PC-9 (cell line): ENCODE measurements around the gene DACH2. TPM values are rescaled to one million over a fixed set of nuclear protein-coding genes. Genes with fewer than 3 reads are reported as not detected.

Source experiments
- BruUV-seq: library from RNA; stranded (reverse); fragments of 400-500 nt; replicated peaks from 2 replicates; lab custom pipeline; 2021; lab: Mats Ljungman, UMichigan
- CTCF ChIA-PET: fragments of 300-600 bp; sonication (Branson Sonifier 250); formaldehyde crosslinking; loops from one replicate; lab custom pipeline; 2022; ENCODE audit warnings: antibody characterized with exemption; lab: Charles Lee
- POLR2A ChIA-PET: fragments of 300-600 bp; sonication (Branson Sonifier 250); formaldehyde crosslinking; loops from one replicate; lab custom pipeline; 2022; ENCODE audit warnings: antibody characterized with exemption; ENCODE audit not compliant: unreplicated experiment; lab: Charles Lee
- DNase-seq, 2 experiments: peaks; one replicate each; pipeline versions ENCODE4 v3.0.0 to v3.0.0-alpha.2; 2015 to 2022; ENCODE audit warnings: mixed read lengths in 1 of 2
- H2AFZ ChIP-seq: fragments of 200-600 bp; sonication (generic); 2 replicates; pipeline ENCODE4 v1.8.1; 2017; ENCODE audit warnings: antibody characterized with exemption
- H3F3A ChIP-seq: fragments of 200-600 bp; sonication (generic); 2 replicates; pipeline ENCODE4 v1.8.1; 2017; ENCODE audit warnings: antibody characterized with exemption, mild to moderate bottlenecking, low read depth; ENCODE audit not compliant: insufficient read depth
- H3K27ac ChIP-seq: fragments of 200-600 bp; sonication (generic); 2 replicates; pipeline ENCODE4 v1.6.1; 2016; ENCODE audit warnings: mixed run types
- H3K27me3 ChIP-seq: fragments of 200-600 bp; sonication (generic); 2 replicates; pipeline ENCODE4 v1.6.1; 2016; ENCODE audit warnings: low read depth, mixed run types; ENCODE audit not compliant: insufficient read depth
- H3K36me3 ChIP-seq: fragments of 200-600 bp; sonication (generic); 2 replicates; pipeline ENCODE4 v1.6.1; 2016; ENCODE audit warnings: low read depth, mixed run types
- H3K4me1 ChIP-seq: fragments of 200-600 bp; sonication (generic); replicated peaks from 2 replicates; pipeline ENCODE4 v1.6.1; 2016; ENCODE audit warnings: mixed run types; ENCODE audit not compliant: insufficient read depth
- H3K4me2 ChIP-seq: fragments of 200-600 bp; sonication (generic); 2 replicates; pipeline ENCODE4 v1.6.1; 2017; ENCODE audit warnings: mixed run types
- H3K4me3 ChIP-seq: fragments of 200-600 bp; sonication (generic); 2 replicates; pipeline ENCODE4 v1.6.1; 2016; ENCODE audit warnings: mixed run types
- H3K79me2 ChIP-seq: fragments of 200-600 bp; sonication (generic); 2 replicates; pipeline ENCODE4 v1.6.1; 2017; ENCODE audit warnings: low read depth, mixed run types
- H3K9me2 ChIP-seq: fragments of 200-600 bp; sonication (generic); 2 replicates; pipeline ENCODE4 v1.8.1; 2017; ENCODE audit warnings: mild to moderate bottlenecking; ENCODE audit not compliant: insufficient read depth
- H3K9me3 ChIP-seq: fragments of 200-600 bp; sonication (generic); 2 replicates; pipeline ENCODE4 v1.8.1; 2016; ENCODE audit warnings: low read depth; ENCODE audit not compliant: insufficient read depth
- H4K20me1 ChIP-seq: fragments of 200-600 bp; sonication (generic); 2 replicates; pipeline ENCODE4 v1.8.1; 2017; ENCODE audit not compliant: insufficient read depth
- EZH2 ChIP-seq: fragments of 200-600 bp; sonication (generic); IDR thresholded peaks from 2 replicates; pipeline ENCODE4 v1.8.0; 2017; ENCODE audit warnings: antibody characterized with exemption, low read depth
- intact Hi-C: fragments of 100-400 bp; cut with micrococcal nuclease; formaldehyde crosslinking; loops from one replicate; pipeline ENCODE4 v1.10.0; 2022; ENCODE audit not compliant: unreplicated experiment
- total RNA-seq: library from RNA; stranded (reverse); gene quantifications from 2 replicates; pipeline ENCODE4 v1.2.3, GENCODE V29; 2021
- TF ChIP-seq, protein P1 (sequence below): fragments of 200-600 bp; sonication (generic); conservative IDR thresholded peaks from 2 replicates; pipeline ENCODE4 v1.6.1; 2017; ENCODE audit warnings: mixed run types, antibody characterized with exemption, mild to moderate bottlenecking, moderate library complexity

The DACH2 gene
- total RNA-seq, 1 experiment from 2014 or later, result not detected

GRCh38 chrX:86194758-86195157, 46.5 kb downstream of the DACH2 start:
- Histone ChIP-seq H3K9me2 (no peaks in the 10 kb centered on the region), H2AFZ (no peak overlapping the region), H3K4me3 (no peak overlapping the region), H3K79me2 (no peaks in the 10 kb centered on the region), H4K20me1 (no peaks in the 10 kb centered on the region), H3K27me3 (no peaks in the 10 kb centered on the region), H3K36me3 (no peaks in the 10 kb centered on the region), H3K4me2 (no peak overlapping the region), H3F3A (no peaks in the 10 kb centered on the region), H3K4me1 (no peaks in the 10 kb centered on the region), H3K27ac (no peak overlapping the region), H3K9me3 (no peaks in the 10 kb centered on the region)
- ChIA-PET CTCF (no interaction called here), POLR2A (no interaction called here)
- intact Hi-C loops, result no loop called here
- BruUV-seq, result no TSS peak
- no peak for TF ChIP-seq EZH2
- no peak for DNase-seq

DNA sequence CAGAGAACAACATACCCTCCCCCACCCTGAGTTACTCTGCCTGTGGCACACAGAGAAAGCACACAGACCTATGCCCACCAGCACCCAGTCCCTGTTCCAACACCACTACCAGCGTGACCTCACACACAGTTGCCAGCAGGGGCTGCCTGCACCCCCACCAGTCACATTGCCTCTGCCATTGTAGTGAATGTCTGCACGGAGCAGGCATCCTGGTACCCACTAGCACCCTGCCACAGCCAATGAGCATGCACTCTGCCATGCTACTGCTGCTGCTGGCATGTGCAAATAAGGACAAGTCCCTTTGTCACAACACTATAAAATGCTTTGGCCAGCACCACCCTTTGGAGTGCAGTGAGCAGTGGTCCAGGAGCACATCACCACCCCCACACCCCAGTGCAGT, 47.1 kb downstream of the DACH2 start:
- no peaks in the 10 kb centered on the region for H3K9me2 ChIP-seq
- no peak overlapping the region for H3K4me3 ChIP-seq
- DNase-seq, result no peak
- ChIA-PET POLR2A (no interaction called here), CTCF (no interaction called here)
- H3K36me3 ChIP-seq, result no peaks in the 10 kb centered on the region
- no peaks in the 10 kb centered on the region for H4K20me1 ChIP-seq
- H2AFZ ChIP-seq, result no peak overlapping the region
- no peaks in the 10 kb centered on the region for H3F3A ChIP-seq
- no peak for TF ChIP-seq EZH2
- TF ChIP-seq, protein P1, sequence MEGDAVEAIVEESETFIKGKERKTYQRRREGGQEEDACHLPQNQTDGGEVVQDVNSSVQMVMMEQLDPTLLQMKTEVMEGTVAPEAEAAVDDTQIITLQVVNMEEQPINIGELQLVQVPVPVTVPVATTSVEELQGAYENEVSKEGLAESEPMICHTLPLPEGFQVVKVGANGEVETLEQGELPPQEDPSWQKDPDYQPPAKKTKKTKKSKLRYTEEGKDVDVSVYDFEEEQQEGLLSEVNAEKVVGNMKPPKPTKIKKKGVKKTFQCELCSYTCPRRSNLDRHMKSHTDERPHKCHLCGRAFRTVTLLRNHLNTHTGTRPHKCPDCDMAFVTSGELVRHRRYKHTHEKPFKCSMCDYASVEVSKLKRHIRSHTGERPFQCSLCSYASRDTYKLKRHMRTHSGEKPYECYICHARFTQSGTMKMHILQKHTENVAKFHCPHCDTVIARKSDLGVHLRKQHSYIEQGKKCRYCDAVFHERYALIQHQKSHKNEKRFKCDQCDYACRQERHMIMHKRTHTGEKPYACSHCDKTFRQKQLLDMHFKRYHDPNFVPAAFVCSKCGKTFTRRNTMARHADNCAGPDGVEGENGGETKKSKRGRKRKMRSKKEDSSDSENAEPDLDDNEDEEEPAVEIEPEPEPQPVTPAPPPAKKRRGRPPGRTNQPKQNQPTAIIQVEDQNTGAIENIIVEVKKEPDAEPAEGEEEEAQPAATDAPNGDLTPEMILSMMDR, result no peak
- H3K27me3 ChIP-seq, result no peaks in the 10 kb centered on the region
- H3K79me2 ChIP-seq, result no peaks in the 10 kb centered on the region
- H3K4me1 ChIP-seq, result no peaks in the 10 kb centered on the region
- no peak overlapping the region for H3K4me2 ChIP-seq
- H3K27ac ChIP-seq, result no peak overlapping the region
- no peaks in the 10 kb centered on the region for H3K9me3 ChIP-seq
- no TSS peak for BruUV-seq
- intact Hi-C loops, result no loop called here

DNA sequence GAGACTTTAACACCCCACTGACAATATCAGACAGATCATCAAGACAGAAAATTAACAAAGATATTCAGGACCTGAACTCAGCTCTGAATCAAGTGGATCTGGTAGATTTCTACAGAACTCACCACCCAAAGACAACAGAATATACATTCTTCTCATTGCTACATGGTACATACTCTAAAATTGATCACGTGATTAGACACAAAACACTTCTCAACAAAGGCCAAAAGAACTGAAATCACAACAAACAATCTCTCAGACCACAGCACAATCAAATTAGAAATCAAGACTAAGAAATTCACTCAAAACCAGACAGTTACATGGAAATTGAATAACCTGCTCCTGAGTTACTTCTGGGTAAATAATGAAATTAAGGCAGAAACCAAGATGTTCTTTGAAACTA, 49.6 kb downstream of the DACH2 start:
- Histone ChIP-seq H3K36me3 (no peaks in the 10 kb centered on the region), H3K9me2 (no peaks in the 10 kb centered on the region), H3K79me2 (no peaks in the 10 kb centered on the region), H3K4me1 (no peaks in the 10 kb centered on the region), H4K20me1 (no peaks in the 10 kb centered on the region), H3F3A (no peaks in the 10 kb centered on the region), H3K4me3 (no peak overlapping the region), H3K27me3 (no peaks in the 10 kb centered on the region), H2AFZ (no peak overlapping the region), H3K27ac (no peak overlapping the region), H3K4me2 (no peak overlapping the region), H3K9me3 (no peaks in the 10 kb centered on the region)
- ChIA-PET CTCF (no interaction called here), POLR2A (no interaction called here)
- intact Hi-C loops, result no loop called here
- TF ChIP-seq EZH2, result no peak
- TF ChIP-seq, protein P1, result no peak
- no TSS peak for BruUV-seq
- DNase-seq, result no peak

- Histone ChIP-seq H4K20me1 (no peaks in the 10 kb centered on the region), H3K36me3 (no peaks in the 10 kb centered on the region), H3K4me2 (no peak overlapping the region), H3K79me2 (no peaks in the 10 kb centered on the region), H3K4me3 (no peak overlapping the region), H3K9me3 (no peaks in the 10 kb centered on the region), H2AFZ (no peak overlapping the region), H3K27ac (no peak overlapping the region), H3K9me2 (no peaks in the 10 kb centered on the region), H3K4me1 (no peaks in the 10 kb centered on the region), H3F3A (no peaks in the 10 kb centered on the region), H3K27me3 (no peaks in the 10 kb centered on the region)
- ChIA-PET POLR2A (no interaction called here), CTCF (no interaction called here)
- TF ChIP-seq EZH2, result no peak
- TF ChIP-seq, protein P1, result no peak
- BruUV-seq, result no TSS peak
- intact Hi-C loops, result no loop called here
- DNase-seq, result no peak
Observed at GRCh38 chrX:86210772-86211171, 62.5 kb downstream of the DACH2 start.
